HG02642 (cell line): ENCODE results near the gene TEPSIN.

Source experiments
- ATAC-seq: cut with Tn5 transposase; IDR thresholded peaks from one replicate; pipeline ENCODE4 v1.9.1; 2021; ENCODE audit warnings: mild to moderate bottlenecking; ENCODE audit not compliant: unreplicated experiment, poor library complexity

The TEPSIN gene

GRCh38 chr17:81251094-81251708 lies 12.3 kb upstream of the TEPSIN start:
- ATAC-seq: no peak

DNA sequence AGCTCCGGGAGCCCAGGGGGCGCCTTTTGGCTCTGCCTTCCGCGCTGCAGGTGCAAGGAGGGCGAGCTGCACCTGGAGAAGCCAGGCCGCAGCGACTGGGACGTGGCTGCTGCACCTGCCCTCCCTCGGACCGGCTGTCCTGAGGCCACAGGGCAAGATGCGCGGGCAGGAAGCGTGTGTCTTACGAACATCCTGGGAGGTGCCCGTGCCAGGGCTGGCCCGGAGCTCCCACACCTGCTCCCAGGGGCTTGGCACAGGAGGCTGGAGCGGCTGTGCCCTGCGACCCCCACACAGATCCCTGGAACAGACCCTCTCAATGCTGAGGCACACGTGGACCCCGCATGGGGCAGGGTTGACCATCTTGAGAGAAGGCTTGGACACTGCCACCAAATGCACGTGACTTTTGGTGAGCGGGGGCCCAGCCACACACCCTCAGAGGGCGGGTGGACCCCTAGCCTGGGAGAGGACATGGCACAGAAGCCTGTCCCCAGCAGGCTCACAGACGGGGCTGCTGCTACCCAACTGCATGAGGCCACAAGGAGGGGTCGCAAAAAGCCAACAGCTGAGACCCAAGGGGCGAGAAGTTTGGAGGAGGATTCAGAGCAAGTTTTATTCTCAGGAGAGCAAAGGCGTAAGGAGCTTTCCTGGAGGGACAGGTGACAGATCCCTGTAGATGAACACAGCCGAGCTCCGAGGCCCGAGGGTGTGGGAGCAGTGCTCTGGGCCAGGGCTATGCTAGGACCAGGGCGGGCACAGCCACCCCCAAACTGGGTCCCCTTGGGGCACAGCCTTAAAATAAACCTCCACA lies 11.6 kb upstream of the TEPSIN start:
- no peak for ATAC-seq

DNA sequence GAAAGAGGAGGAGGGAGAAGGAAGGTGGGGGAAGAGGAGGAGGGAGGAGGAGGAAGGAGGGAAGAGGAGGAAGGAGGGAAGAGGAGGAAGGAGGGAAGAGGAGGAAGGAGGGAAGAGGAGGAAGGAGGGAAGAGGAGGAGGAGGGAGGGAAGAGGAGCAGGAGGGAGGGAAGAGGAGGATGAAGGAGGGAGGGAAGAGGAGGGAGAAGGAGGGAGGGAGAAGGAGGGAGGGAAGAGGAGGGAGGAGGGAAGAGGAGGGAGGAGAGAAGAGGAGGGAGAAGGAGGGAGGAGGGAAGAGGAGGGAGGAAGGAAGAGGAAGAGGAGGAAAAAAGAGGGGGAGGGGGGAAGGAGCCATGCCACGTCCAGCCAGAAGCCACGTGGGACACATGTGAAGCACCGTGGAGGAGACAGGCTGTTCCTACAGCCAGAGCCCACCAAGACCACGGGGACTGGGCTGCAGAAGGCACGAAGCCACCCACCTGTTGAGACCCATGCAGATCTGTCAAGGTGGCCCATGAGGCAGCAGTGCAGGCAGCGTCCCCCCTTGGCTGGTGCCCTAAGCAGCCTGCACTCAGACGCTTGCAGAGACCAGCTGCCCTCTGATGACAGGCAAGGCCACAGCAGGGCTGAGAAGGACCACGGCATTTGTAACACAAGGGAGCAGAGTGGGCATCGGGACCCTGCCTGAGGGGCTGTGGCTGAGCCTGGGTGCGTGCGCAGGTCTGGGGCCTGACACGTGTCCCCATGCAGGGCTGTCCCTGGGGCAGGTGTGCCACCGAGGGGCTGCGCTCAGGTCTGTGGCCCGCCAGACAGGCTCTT lies 10.6 kb upstream of the TEPSIN start:
- no peak for ATAC-seq

- no peak for ATAC-seq
Observed at GRCh38 chr17:81248649-81249048, 9.8 kb upstream of the TEPSIN start.

DNA sequence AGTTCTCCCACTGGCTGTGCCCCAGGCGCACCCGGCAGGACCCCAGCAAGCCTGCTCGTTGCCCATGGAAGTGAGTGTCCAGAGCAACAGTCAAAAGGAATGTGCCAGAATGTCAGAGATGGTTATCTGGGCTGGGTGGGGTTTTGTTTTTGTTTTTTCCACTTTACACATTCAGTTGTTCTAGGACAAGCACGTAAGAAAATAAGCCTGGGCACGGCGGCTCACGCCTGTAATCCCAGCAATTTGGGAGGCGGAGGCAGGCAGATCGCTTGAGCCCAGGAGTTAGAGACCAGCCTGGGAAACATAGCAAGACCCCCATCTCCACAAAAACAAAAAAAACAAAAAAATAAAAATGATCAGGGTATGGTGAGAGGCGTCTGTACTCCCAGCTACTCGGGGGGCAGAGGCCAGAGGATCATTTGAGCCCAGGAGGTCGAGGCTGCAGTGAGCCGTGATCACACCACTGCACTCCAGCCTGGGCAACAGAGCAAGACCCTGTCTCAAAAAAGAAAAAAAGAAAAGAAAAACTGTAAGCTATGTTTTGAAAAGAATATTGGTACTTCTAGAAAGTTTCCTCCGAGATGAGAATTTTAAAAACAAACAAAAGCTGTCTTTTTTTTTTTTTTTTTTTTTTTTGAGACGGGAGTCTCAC lies 8.6 kb upstream of the TEPSIN start:
- no peak for ATAC-seq

GRCh38 chr17:81246679-81247338 lies 8.0 kb upstream of the TEPSIN start:
- ATAC-seq: no peak

- no peak for ATAC-seq
Observed at GRCh38 chr17:81246343-81246670, 7.5 kb upstream of the TEPSIN start.

DNA sequence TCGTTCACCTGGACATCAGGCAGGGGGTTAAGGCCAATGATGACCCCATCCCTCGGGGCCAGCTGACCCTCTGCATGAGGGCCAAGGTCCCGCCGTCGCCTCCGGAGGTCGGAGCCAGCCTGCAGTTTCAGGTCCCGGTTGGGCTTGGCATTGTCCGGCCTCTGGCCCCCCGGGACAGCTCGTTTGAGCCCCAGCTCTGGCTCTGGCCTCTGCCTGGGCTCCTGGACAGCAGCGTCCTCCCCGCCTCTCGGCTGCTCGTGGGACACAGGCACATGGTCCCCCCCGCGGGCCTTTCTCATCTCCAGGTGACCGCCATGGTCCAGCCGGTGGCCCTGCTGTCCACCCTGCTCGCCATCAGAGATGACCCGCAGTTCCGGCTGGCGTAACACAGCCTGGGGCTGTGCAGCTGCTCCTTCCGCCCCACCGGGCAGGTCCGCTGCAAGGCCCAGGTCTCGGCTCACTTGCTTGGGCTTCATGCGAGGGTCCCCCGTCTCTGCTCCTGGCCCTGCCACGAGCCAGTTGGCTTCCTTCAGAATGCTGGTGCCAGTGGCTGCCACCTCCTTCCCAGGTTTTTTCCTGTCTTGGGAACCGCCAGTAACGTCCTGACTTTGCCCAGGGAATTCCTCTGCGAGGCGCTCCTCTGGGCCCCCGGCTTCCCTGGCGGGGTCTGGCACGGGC lies 6.9 kb upstream of the TEPSIN start:
- no peak for ATAC-seq

GRCh38 chr17:81245024-81245664 lies 6.3 kb upstream of the TEPSIN start:
- no peak for ATAC-seq

GRCh38 chr17:81244358-81245023 lies 5.6 kb upstream of the TEPSIN start:
- ATAC-seq: no peak

DNA sequence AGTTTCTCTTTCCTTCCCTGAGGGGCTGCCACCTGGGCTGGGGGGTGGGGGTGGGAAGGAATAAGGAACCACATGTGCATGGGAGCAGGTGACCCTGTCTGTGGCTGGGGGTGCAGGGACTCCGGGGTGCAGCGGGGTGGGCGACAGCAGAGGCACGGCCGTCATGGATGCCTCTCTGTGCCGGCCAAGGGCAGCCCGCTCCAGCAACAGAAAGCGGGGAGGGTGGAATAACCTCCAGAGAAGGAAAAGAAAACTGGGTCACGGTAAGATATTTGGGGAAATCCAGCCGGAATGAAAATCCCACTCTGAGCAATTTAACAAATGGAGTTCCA lies 4.4 kb upstream of the TEPSIN start:
- no peak for ATAC-seq

DNA sequence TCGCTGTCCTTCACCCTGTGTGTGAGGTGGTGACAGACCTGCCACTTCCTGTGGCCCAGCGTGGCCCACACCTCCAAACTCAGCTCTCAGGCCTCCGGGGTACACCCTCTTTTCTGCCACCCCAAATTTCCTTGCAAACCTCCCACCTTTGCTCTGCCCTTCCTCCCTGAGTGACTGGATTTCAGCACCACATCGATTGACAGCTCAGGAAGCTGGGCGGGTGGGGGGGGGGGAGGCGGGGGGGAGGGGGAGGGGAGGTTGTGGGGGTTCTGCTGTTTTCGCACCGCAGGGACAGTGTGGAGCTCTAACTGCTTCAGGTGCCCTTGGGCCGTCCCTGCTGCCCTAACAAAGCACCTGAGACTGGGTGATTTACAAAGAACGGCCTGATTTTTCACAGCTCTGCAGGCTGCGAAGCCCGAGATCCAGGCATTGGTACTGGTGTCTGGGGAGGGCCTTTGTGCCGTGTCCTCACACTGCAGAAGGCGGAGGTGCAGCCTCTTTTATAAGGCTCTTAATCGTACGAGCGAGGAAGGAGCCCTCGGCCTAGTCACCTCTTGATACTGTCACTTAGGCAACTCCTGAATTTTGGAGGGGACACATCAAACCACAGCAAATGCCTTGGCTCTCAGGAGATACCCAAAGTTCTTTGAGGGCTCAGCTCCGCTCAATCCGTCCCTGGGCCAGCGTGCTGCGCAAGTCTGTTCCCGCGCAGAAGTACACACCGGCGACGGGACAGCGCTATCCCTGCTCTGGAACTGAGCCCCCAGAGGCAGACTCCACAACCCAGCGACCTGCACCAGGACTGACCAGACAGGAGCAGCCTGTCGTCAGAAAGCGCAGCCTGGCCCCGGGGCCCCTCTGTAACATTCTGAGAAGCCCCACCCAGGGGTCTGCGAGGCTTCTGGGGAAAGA lies 3.8 kb upstream of the TEPSIN start:
- no peak for ATAC-seq

GRCh38 chr17:81241648-81242420 lies 3.0 kb upstream of the TEPSIN start:
- ATAC-seq: no peak

GRCh38 chr17:81241203-81241602 lies 2.3 kb upstream of the TEPSIN start:
- no peak for ATAC-seq

GRCh38 chr17:81240761-81241160 lies 1.9 kb upstream of the TEPSIN start:
- ATAC-seq: no peak

DNA sequence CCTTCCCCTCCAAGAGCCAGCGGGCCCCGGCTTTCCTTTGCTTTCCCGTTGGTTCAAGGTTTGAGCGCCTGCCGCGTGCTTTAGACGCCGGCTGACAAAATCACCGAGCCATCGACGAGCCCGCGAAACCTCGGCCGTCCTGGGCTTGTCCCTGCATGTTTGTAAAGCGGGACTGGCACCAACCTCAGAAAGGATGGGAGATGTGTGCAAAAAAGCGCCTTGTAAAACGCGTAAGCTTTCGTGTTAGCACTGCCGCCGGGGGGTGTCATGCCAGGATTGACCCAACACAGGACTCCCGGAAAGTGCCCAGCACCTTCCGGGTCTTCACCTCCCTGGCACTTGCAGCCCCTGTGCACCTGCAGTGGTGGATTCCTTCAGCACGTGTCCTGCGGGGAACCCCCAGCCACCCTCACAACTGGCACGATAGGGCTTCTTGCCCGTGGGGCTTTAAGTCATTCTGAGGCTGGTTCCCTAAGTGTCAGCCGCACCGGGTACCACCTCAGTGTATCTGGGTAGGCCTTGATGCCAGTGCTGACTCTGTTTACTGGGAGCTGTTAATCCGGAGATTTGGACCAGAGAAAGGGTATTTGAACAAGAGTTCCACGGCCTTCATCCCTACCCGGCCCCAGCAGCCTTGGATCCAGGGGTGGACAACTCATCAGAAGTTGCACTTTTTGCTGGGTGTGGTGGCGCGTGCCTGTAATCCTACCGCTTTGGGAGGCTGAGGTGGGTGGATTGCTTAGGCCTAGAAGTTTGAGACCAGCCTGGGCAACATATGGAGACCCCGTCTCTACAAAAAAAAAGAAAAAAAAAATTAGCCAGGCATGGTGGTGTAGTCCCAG lies 1.1 kb upstream of the TEPSIN start:
- no peak for ATAC-seq
